ENCODE measurements around the gene ISCU. TPM values are rescaled to one million over a fixed set of nuclear protein-coding genes. Genes with fewer than 3 reads are reported as not detected.

Gene ISCU
- total and polyA plus RNA-seq, 2 of the 8 experiments (the other 6 are each of a cell fraction or from before 2014, with no cell fraction given), result 72.1 to 78.1 TPM

GRCh38 chr12:108526482-108527165, 35.8 kb upstream of the ISCU start:
- TF ChIP-seq ATF2 (IDR thresholded peaks at IDR 0.05; ENCODE audit: low read length) (no peak), TEAD4 (IDR thresholded peaks at IDR 0.05; ENCODE audit: low read depth, low read length) (no peak), SIN3A (conservative IDR thresholded peaks at IDR 0.05 in 1 of 2, IDR thresholded peaks at IDR 0.05 in 1 of 2; ENCODE audit: low read depth in 1 of 2, low read length in 2 of 2) (no peak), KDM5A (IDR thresholded peaks at IDR 0.05; ENCODE audit: low read length) (no peak), RNF2 (IDR thresholded peaks at IDR 0.05; ENCODE audit: borderline replicate concordance, low read depth, low read length, missing control alignments, poor library complexity, severe bottlenecking) (no peak), RAD21 (IDR thresholded peaks at IDR 0.05 in 1 of 2, conservative IDR thresholded peaks at IDR 0.05 in 1 of 2; ENCODE audit: low read depth in 2 of 2, low read length in 2 of 2) (no peak), SP2 (IDR thresholded peaks at IDR 0.05; ENCODE audit: low read length) (no peak), TAF7 (optimal IDR thresholded peaks at IDR 0.05; ENCODE audit: borderline replicate concordance, low read depth, low read length) (no peak), JUN (IDR thresholded peaks at IDR 0.05; ENCODE audit: low read depth, low read length) (no peak), ZNF274 (IDR thresholded peaks at IDR 0.05; ENCODE audit: borderline replicate concordance, extremely low read depth, low read length) (no peak)
- no peaks in the 10 kb centered on the region for H3K27me3 ChIP-seq (replicated peaks in 1 of 4; ENCODE audit: control insufficient read depth in 3 of 4, extremely low read depth in 1 of 4, insufficient read depth in 3 of 4, low read length in 3 of 4)
- no peak overlapping the region for H3K18ac ChIP-seq (ENCODE audit: extremely low read depth, low read length)
- peaks cover 8 to 23% of the 10 kb centered on the region in 2 experiments for H4K20me1 ChIP-seq (replicated peaks in 1 of 2; ENCODE audit: control insufficient read depth in 1 of 2, insufficient read depth in 2 of 2, low read length in 2 of 2)
- no peak overlapping the region for H3K4me2 ChIP-seq (ENCODE audit: insufficient read depth in 1 of 2, low read depth in 2 of 2, low read length in 2 of 2)
- no peaks in the 10 kb centered on the region for H3K9me3 ChIP-seq (ENCODE audit: insufficient read depth in 2 of 2, low read depth in 1 of 2, low read length in 1 of 2)
- H3K56ac ChIP-seq (replicated peaks; ENCODE audit: insufficient read length, low read depth, low read length), result no peak overlapping the region
- H4K8ac ChIP-seq (ENCODE audit: extremely low read depth, insufficient read depth, low read length), result no peak overlapping the region
- no peaks in the 10 kb centered on the region for H3K23me2 ChIP-seq (ENCODE audit: low read depth, low read length)
- H3K9ac ChIP-seq (replicated peaks in 1 of 4; ENCODE audit: extremely low read depth in 1 of 4, low read depth in 3 of 4, low read length in 3 of 4), result no peak overlapping the region
- DNase-seq (ENCODE audit: low read depth in 1 of 2, low spot score in 2 of 2) (no peak), FAIRE-seq (no peak)
- H3K14ac ChIP-seq (ENCODE audit: insufficient read length), result no peak overlapping the region
- peaks cover 60 to 97% (median 84%) of the 10 kb centered on the region in 4 experiments for H3K36me3 ChIP-seq (ENCODE audit: control insufficient read depth in 2 of 4, insufficient read depth in 4 of 4, low read length in 3 of 4)
- no peak overlapping the region for H2AFZ ChIP-seq (ENCODE audit: low read length)
- no peak overlapping the region for H3K4ac ChIP-seq (replicated peaks; ENCODE audit: insufficient read length, low read depth, low read length)
- no peak overlapping the region for H2BK15ac ChIP-seq (ENCODE audit: low read length)
- CTCF ChIA-PET (ENCODE audit: partially characterized antibody), result interaction anchor here (0.6 to 1.3 kb wide), 5 partner anchors 9 to 532 kb away, joined by 3 to 4 read pairs (median 3); no protein-coding TSS in a partner anchor
- H3K23ac ChIP-seq (ENCODE audit: insufficient read length), result no peak overlapping the region
- H3K27ac ChIP-seq (ENCODE audit: low read depth, low read length), result no peak overlapping the region
- 89% methylated on average over 10 of the region's 10 CpGs; no CpG with 5 or more reads in 1 of the 2 experiments for WGBS, 2 experiments (ENCODE audit: extremely low coverage in 1 of 2, insufficient coverage in 1 of 2, insufficient read length in 1 of 2, insufficient replicate concordance in 2 of 2, low coverage in 1 of 2, low lambda C conversion rate in 2 of 2, missing lambda C conversion rate in 1 of 2)
- no peak overlapping the region for H3K4me3 ChIP-seq (ENCODE audit: extremely low read depth in 1 of 4, insufficient read depth in 2 of 4, low read depth in 3 of 4, low read length in 4 of 4)
- POLR2A ChIA-PET (ENCODE audit: partially characterized antibody), result interaction anchor here (1.0 kb wide), 1 partner anchor 10 kb away, joined by 3 read pairs; no protein-coding TSS in a partner anchor
- H3K79me2 ChIP-seq (ENCODE audit: control insufficient read depth in 1 of 2, insufficient read depth in 2 of 2, low read length in 2 of 2), result no peaks in the 10 kb centered on the region; a peak in 1 of 4 replicates
- no peak overlapping the region for H2BK120ac ChIP-seq (replicated peaks; ENCODE audit: low read depth, low read length)
- H3K4me1 ChIP-seq (replicated peaks in 1 of 4; ENCODE audit: control insufficient read depth in 3 of 4, insufficient read depth in 4 of 4, low read length in 3 of 4), result no peaks in the 10 kb centered on the region
- H4K5ac ChIP-seq (ENCODE audit: insufficient read length, low read depth, low read length), result no peak overlapping the region
- H2BK5ac ChIP-seq (ENCODE audit: low read depth, low read length), result no peak overlapping the region
- H2BK20ac ChIP-seq (ENCODE audit: low read length), result no peak overlapping the region
- H2AK5ac ChIP-seq (ENCODE audit: low read depth, low read length), result no peak overlapping the region
- no peak overlapping the region for H2BK12ac ChIP-seq (ENCODE audit: low read depth, low read length)
- H4K91ac ChIP-seq (replicated peaks; ENCODE audit: insufficient read length, low read length), result no peak overlapping the region
- peaks cover 3% of the 10 kb centered on the region for H3K79me1 ChIP-seq (ENCODE audit: low read depth, low read length)

Data from H1 (cell line).